Activated naive CD8-positive, alpha-beta T cell treated with anti-CD3 and anti-CD28 coated beads, Interleukin-2, amount 50 U/mL, for 16 hours (primary cell): Measurements from ENCODE around the gene SPOCD1.

ENCODE experiments used
- DNase-seq: peaks from one replicate; pipeline ENCODE4 v3.0.0-alpha.2; 2020; ENCODE audit warnings: low read depth, low spot score

SPOCD1 gene

GRCh38 chr1:31755850-31756492, 59.9 kb downstream of the SPOCD1 start:
- no peak for DNase-seq

DNA sequence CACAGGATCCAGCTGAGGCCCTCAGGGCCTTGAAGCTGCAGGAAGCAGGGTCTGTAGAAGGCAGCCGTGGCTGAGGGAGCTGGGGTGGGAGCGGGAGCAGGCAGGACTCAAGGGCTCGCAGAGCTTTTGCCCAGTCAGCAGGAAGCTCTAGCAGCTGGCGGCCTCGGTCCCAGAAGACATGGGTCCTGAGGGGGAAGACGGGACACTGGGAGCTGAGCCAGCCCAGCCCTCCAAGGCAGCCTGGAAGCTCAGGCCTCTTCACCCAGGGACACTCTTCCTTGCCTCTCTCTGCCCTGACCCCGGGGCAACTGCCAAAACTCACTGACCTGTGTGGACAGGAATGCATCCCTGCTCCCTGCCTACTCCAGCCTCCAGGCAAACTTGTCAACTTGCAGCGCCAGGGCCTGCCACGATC, 60.6 kb downstream of the SPOCD1 start:
- DNase-seq: no peak

GRCh38 chr1:31754397-31754796, 61.4 kb downstream of the SPOCD1 start:
- DNase-seq: no peak

- DNase-seq: no peak
These were observed 62.0 kb downstream of the SPOCD1 start for GRCh38 chr1:31753707-31754349.

GRCh38 chr1:31752952-31753475, 62.8 kb downstream of the SPOCD1 start:
- DNase-seq: no peak

- DNase-seq: no peak
These were observed 63.6 kb downstream of the SPOCD1 start for GRCh38 chr1:31752258-31752657.

DNA sequence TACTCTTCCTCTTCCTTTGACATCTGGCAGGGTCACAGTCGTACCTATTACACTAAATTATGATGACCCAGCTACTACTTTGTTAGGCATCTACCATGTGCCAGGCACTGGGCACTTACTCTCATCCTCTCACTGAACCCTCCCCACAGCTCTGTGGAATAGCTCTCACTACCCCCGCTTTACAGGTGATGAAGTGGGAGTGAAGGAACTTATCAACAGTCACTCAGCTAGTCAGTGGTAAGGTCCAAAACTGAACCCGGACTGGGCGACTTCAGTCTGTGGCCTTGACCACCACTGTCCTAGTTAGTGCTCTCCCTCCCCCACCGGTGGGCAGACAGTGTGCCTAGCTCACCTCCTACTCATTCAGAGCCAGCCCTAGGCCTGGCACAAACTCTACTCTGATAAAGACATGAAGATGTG, 64.0 kb downstream of the SPOCD1 start:
- DNase-seq: no peak

DNA sequence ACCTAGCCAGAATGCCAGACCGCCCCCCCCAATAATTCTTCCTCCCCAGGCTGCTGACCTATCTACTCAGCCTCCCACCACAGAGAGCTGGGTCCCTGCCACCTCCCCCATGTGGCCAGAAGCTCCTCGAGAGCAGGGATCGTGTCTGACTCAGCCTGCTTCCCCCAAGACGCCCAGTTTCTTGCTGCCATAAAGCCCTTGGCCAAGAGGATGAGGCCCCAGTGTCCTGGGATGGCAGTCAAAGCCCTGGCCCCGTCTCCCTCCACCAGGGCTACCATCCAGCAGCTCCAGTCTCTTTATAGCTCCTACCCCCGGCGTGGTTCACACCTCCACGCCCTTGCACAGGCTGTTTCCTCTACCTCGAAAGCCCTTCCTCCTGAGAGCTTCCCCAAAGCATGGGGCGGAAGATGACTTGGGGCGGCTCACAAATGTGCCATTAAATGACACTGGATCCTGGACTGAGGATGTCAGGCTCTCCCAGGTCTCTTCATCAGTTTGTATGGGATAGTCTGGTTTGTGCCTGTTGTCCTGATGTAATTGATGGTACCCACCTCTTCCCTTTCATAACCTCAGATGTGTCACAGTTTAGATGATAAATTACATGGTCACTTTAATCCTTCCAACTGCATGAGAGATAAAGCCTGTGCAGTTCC, 64.8 kb downstream of the SPOCD1 start:
- no peak for DNase-seq

DNA sequence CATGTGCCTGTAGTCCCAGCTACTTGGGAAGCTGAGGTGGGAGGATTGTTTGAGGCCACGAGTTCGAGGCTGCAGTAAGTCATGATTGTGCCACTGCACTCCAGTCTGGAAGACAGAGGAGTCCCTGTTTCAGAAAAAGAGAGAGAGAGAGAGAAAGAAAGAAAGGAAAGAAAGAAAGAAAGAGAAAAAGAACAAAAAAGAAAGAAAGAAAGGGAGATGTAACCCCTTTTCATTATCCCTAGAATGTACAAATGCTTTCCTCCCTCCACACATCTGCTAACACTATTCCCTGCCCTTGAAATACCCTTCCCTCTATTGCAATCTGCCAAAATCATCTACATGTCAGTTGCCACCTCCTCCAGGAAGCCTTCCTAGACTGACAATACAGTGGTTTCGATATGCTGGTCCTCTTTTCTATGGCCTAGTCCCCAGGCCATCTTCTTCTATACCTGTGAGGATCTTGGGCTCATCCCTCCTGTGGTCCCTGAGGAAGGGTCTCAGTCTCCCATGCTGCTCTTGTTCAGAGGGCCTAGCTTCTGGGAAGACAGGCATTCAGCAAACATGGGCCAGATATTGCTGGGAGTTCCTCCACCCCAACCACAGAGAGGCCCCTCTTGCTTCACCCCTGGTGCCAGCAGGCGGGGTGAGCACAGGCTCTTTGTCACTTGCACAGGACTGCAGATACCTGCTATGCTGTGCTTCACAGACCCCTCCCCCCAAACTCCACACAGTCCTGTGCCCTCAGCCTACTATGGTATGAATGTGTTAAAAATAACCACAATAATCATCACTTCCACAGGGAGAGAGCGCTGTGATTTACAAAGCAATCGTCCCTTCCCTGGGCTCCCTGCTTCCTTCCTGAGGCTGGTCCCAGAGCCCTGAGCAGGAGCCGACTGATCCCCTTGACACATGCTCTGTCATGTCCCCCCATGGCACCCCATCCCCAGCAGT, 65.8 kb downstream of the SPOCD1 start:
- DNase-seq: no peak

DNA sequence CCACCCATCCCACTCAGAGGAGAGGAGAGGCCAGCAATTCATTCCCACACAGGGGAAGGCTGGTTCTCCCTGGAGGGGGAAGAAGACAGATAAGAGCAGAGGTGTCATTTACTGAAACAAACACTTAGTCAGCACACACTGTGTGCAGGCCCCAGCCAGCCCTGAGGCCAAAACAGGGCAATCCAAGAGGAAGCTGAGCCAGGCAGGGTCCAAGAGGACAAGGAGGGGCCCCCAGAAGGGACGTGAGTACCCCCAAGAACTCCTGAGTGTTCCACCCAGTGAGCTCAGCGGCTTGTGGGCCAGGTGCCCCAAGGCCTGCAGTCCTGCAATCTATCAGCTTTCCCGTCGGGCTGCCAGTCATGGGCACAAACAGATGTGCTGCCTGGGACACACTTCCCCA, 67.5 kb downstream of the SPOCD1 start:
- no peak for DNase-seq

GRCh38 chr1:31747304-31747703, 68.5 kb downstream of the SPOCD1 start:
- no peak for DNase-seq

DNA sequence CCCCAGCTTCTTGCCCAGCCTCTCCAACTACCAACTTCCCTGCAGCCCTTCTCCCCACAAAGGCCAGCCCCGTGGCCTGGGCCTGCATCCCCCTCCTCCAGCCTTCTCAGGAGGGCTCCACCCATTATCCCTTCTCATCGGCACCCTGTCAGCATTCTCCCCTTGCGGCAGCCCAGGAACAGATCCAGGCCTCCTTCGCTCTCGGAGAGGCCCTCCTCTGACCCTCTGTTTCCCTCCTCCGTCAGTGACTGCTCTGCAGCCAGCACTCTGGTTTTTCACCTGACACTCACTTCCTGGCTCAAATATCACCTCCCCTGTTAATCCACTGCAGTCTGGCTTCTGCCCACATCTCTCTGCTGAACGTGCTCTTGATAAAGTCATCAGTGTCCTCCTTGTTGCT, 69.1 kb downstream of the SPOCD1 start:
- no peak for DNase-seq

DNA sequence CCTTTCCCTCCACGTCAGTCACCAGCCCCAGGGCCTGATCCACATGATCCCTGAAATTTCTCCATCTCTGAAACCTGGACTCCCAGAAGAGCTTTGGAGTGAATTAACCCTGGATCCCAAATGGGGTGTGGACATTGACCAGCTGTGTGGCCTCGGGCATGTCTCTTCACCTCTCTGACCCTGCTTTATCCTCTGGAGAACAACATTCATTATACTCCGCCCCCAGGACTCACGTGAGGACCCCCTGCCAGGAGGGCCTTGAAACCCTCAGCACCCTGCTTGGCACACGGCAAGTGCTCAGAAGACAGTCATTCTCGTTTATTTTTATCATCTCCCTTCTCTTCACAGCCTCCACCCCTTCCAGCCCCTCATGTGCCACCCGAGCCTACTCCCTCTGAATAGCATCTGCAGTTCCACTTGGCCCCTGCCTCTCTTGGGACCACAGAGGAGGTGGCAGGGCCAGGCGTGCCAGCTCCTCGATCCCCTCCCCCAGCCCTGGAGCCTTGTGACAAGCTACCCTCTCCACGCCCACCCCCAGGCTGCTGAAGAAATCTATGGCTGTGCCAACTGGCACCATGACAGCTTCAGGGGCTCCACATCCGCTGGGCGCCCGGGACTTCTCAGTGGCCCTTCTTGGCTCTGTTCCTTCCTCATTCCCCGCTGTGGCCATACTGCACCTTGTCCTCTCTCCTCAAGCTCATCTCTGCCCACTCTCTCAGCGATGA, 69.7 kb downstream of the SPOCD1 start:
- DNase-seq: no peak

- DNase-seq: no peak
These were observed 70.5 kb downstream of the SPOCD1 start for GRCh38 chr1:31745096-31745945.

GRCh38 chr1:31744165-31744888, 71.5 kb downstream of the SPOCD1 start:
- no peak for DNase-seq

- DNase-seq: no peak
These were observed 73.2 kb downstream of the SPOCD1 start for GRCh38 chr1:31742462-31743212.
